Measurements from ENCODE around the gene EML4. TPM values are rescaled to one million over a fixed set of nuclear protein-coding genes. Genes with fewer than 3 reads are reported as not detected.
A peak's percentile ranks its signal among the peaks of the same experiment; 100 is the strongest.

The EML4 gene
- total RNA-seq, 1 donor from 2014 or later, result 4.3 TPM

DNA sequence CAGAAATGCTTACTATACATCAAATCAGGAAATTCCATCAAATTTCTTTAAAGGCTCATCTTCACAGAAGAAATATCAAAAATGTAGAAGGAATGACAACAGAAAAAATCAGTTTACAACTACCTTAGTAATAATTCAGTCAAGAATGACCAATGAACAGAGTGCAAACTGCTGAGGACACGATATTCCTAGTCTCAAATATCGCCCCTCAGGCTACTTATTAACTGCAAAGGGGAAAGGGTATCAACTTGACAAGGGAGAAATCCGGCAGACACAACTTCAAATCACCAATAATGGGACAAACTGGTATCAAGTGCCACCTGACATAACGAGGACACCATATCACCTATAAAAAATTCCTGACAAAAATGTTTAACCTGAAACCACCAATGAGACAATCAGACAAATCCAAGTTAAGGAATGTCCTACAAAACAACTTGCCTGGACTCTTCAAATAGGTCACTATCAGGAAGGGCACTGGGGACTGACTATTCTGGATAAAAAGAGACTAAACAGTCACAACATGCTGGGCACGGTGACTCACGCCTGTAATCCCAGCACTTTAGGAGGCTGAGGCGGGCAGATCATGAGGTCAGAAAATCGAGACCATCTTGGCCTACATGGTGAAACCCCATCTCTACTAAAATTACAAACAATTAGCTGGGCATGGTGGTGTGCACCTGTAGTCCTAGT is 179.1 kb downstream of the EML4 start:
- no peak for DNase-seq
- no peak overlapping the region for H3K27ac ChIP-seq (replicated peaks)
- H3K36me3 ChIP-seq, result peaks cover 64% of the 10 kb centered on the region
- TF ChIP-seq CTCF (IDR thresholded peaks at IDR 0.05; ENCODE audit: borderline replicate concordance), result no peak
- no peak overlapping the region for H3K4me3 ChIP-seq
- no peaks in the 10 kb centered on the region for H3K27me3 ChIP-seq (ENCODE audit: low read depth)
- H3K4me1 ChIP-seq, result peaks cover 17% of the 10 kb centered on the region
- intact Hi-C loops (cut with micrococcal nuclease), result no loop called here
- no peaks in the 10 kb centered on the region for H3K9me3 ChIP-seq (replicated peaks)

DNA sequence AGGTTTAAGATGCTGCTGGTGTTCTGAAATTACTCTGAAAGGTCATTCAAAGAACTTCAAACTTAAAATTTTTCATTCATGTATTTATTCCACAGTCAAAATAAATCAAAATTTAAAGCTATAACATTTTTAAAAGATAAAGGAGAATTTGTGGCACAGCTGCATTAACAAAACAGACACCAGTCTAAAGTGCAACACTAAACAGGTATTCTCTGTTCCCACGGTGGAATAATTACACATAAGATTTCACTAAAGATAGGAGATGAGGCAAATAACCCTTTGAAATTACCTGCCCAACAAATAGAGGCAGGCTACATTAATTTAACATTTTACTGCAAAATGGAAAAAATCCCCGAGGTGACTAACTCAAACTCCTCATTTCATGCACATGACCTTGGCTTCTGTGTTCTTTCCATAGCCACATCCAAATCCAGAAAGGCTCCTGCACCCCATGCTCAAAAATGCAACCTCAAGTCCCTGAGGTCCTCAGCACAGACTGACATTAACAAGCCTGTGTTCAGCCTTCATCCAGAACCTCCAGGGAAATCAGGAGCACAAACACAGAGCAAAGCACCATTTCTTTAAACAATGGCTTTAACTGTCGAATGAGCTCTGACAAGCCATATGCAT is 181.4 kb downstream of the EML4 start:
- no peak for TF ChIP-seq CTCF (IDR thresholded peaks at IDR 0.05; ENCODE audit: borderline replicate concordance)
- peaks cover 34% of the 10 kb centered on the region for H3K4me1 ChIP-seq
- H3K9me3 ChIP-seq (replicated peaks), result no peaks in the 10 kb centered on the region
- intact Hi-C loops (cut with micrococcal nuclease), result no loop called here
- DNase-seq, result no peak
- no peaks in the 10 kb centered on the region for H3K27me3 ChIP-seq (ENCODE audit: low read depth)
- H3K36me3 ChIP-seq, result peaks cover 50% of the 10 kb centered on the region
- no peak overlapping the region for H3K27ac ChIP-seq (replicated peaks)
- H3K4me3 ChIP-seq, result no peak overlapping the region

- Histone ChIP-seq H3K27me3 (ENCODE audit: low read depth) (no peaks in the 10 kb centered on the region), H3K9me3 (replicated peaks) (no peaks in the 10 kb centered on the region), H3K4me1 (peaks cover 35% of the 10 kb centered on the region), H3K4me3 (no peak overlapping the region), H3K36me3 (peaks cover 41% of the 10 kb centered on the region), H3K27ac (replicated peaks) (no peak overlapping the region)
- intact Hi-C loops (cut with micrococcal nuclease), result no loop called here
- no peak for TF ChIP-seq CTCF (IDR thresholded peaks at IDR 0.05; ENCODE audit: borderline replicate concordance)
- no peak for DNase-seq
Measured at GRCh38 chr2:42351864-42352263, 182.7 kb downstream of the EML4 start.

GRCh38 chr2:42353792-42354429 is 184.8 kb downstream of the EML4 start:
- no peak for DNase-seq
- H3K9me3 ChIP-seq (replicated peaks), result no peaks in the 10 kb centered on the region
- H3K27ac ChIP-seq (replicated peaks), result peak overlapping the region; percentile 9
- no peak overlapping the region for H3K4me3 ChIP-seq
- H3K36me3 ChIP-seq, result peaks cover 33% of the 10 kb centered on the region
- peaks cover 56% of the 10 kb centered on the region for H3K4me1 ChIP-seq
- H3K27me3 ChIP-seq (ENCODE audit: low read depth), result no peaks in the 10 kb centered on the region
- no peak for TF ChIP-seq CTCF (IDR thresholded peaks at IDR 0.05; ENCODE audit: borderline replicate concordance)
- intact Hi-C loops (cut with micrococcal nuclease), result no loop called here

- Histone ChIP-seq H3K4me3 (peak overlapping the region; percentile 94), H3K27me3 (ENCODE audit: low read depth) (no peaks in the 10 kb centered on the region), H3K4me1 (peaks cover 64% of the 10 kb centered on the region), H3K27ac (replicated peaks) (peak overlapping the region; percentile 99), H3K9me3 (replicated peaks) (no peaks in the 10 kb centered on the region), H3K36me3 (no peaks in the 10 kb centered on the region)
- intact Hi-C loops (cut with micrococcal nuclease), result no loop called here
- DNase-seq, result no peak
- no peak for TF ChIP-seq CTCF (IDR thresholded peaks at IDR 0.05; ENCODE audit: borderline replicate concordance)
Measured at GRCh38 chr2:42359304-42359964, 190.3 kb downstream of the EML4 start.
